Activated CD4-positive, CD25-positive, alpha-beta regulatory T cell (primary cell): ENCODE results near the gene TXNRD2.
"Not testable (repeated sequence)": the region's sequence is repeated elsewhere in the genome, so short reads cannot be mapped to it uniquely, and the experiment has no call there.

Experiments
- DNase-seq, 4 experiments: peaks; one replicate each; lab custom pipeline; 2025; lab: John Stamatoyannopoulos, UW

Gene TXNRD2

GRCh38 chr22:19888131-19888746 is 53.4 kb downstream of the TXNRD2 start:
- no peak for DNase-seq

GRCh38 chr22:19887256-19887985 is 54.2 kb downstream of the TXNRD2 start:
- no peak for DNase-seq

GRCh38 chr22:19886605-19887255 is 54.9 kb downstream of the TXNRD2 start:
- DNase-seq: no peak

GRCh38 chr22:19885841-19886592 is 55.6 kb downstream of the TXNRD2 start:
- no peak for DNase-seq

GRCh38 chr22:19884954-19885751 is 56.5 kb downstream of the TXNRD2 start:
- DNase-seq: no peak

GRCh38 chr22:19884161-19884953 is 57.3 kb downstream of the TXNRD2 start:
- no peak for DNase-seq

- not testable (repeated sequence) for DNase-seq
Measured at GRCh38 chr22:19883446-19883845, 58.2 kb downstream of the TXNRD2 start.

GRCh38 chr22:19882446-19883381 is 58.9 kb downstream of the TXNRD2 start:
- no peak for DNase-seq

- DNase-seq: no peak
Measured at GRCh38 chr22:19880786-19881569, 60.6 kb downstream of the TXNRD2 start.

- no peak for DNase-seq
Measured at GRCh38 chr22:19879992-19880785, 61.4 kb downstream of the TXNRD2 start.

- no peak for DNase-seq
Measured at GRCh38 chr22:19879643-19879991, 62.0 kb downstream of the TXNRD2 start.

GRCh38 chr22:19879246-19879570 is 62.4 kb downstream of the TXNRD2 start:
- DNase-seq: no peak

GRCh38 chr22:19878461-19879245 is 63.0 kb downstream of the TXNRD2 start:
- DNase-seq: no peak

GRCh38 chr22:19877626-19878339 is 63.8 kb downstream of the TXNRD2 start:
- DNase-seq: no peak

GRCh38 chr22:19876941-19877625 is 64.5 kb downstream of the TXNRD2 start:
- no peak for DNase-seq

GRCh38 chr22:19876314-19876940 is 65.2 kb downstream of the TXNRD2 start:
- DNase-seq: no peak
